HepG2 (cell line): ENCODE data around the gene NCBP1.

Experiments used
- CREB3 ChIP-seq: sonication (generic); formaldehyde crosslinking; IDR thresholded peaks from 2 replicates; pipeline ENCODE4 v1.5.0; 2020; ENCODE audit warnings: missing genetic modification reagents
- CTCF ChIP-seq: sonication (generic); formaldehyde crosslinking; IDR thresholded peaks from 2 replicates; pipeline ENCODE4 v1.5.0; 2020; ENCODE audit warnings: mild to moderate bottlenecking, missing genetic modification reagents, moderate library complexity
- EED ChIP-seq: sonication (generic); formaldehyde crosslinking; IDR thresholded peaks from 2 replicates; pipeline ENCODE4 v1.5.0; 2020; ENCODE audit warnings: mild to moderate bottlenecking, missing genetic modification reagents
- PHF20 ChIP-seq: sonication (generic); formaldehyde crosslinking; IDR thresholded peaks from 2 replicates; pipeline ENCODE4 v1.5.0; 2020; ENCODE audit warnings: mild to moderate bottlenecking, missing genetic modification reagents
- SALL2 ChIP-seq: sonication (generic); formaldehyde crosslinking; IDR thresholded peaks from 2 replicates; pipeline ENCODE4 v1.8.1; 2023; ENCODE audit warnings: mild to moderate bottlenecking, missing genetic modification reagents, inconsistent platforms
- ZNF709 ChIP-seq: sonication (generic); formaldehyde crosslinking; IDR thresholded peaks from 2 replicates; pipeline ENCODE4 v1.5.0; 2020; ENCODE audit warnings: mild to moderate bottlenecking, missing genetic modification reagents
- ZNF780A ChIP-seq: sonication (generic); formaldehyde crosslinking; IDR thresholded peaks from 2 replicates; pipeline ENCODE4 v1.8.0; 2022; ENCODE audit warnings: mild to moderate bottlenecking, missing genetic modification reagents, moderate library complexity
- ZNF781 ChIP-seq: sonication (generic); formaldehyde crosslinking; IDR thresholded peaks from 2 replicates; pipeline ENCODE4 v1.5.1; 2020; ENCODE audit warnings: borderline replicate concordance, mild to moderate bottlenecking, missing genetic modification reagents; ENCODE audit errors: not compliant biosample characterization

- TF ChIP-seq SALL2 (CRISPR knock-in tag) (no peak), CTCF (CRISPR knock-in tag) (no peak), ZNF781 (CRISPR knock-in tag) (no peak), ZNF780A (CRISPR knock-in tag) (no peak), CREB3 (no peak), PHF20 (no peak), EED (CRISPR knock-in tag) (no peak), ZNF709 (CRISPR knock-in tag) (no peak)
Measured at GRCh38 chr9:97711223-97711626, 77.6 kb downstream of the NCBP1 start.
